K562 (cell line): ENCODE data around the gene GRB2. TPM values are rescaled to one million over a fixed set of nuclear protein-coding genes. Genes with fewer than 3 reads are reported as not detected.

Experiments used
- BRD9 ChIP-seq: fragments of 450-650 bp; IDR thresholded peaks from 2 replicates; pipeline ENCODE4 v1.6.1; 2018; ENCODE audit warnings: low read depth; ENCODE audit not compliant: partially characterized antibody
- CHD1 ChIP-seq: fragments of 200-600 bp; sonication (generic); IDR thresholded peaks from one replicate; pipeline ENCODE4 v1.6.1; 2012; ENCODE audit warnings: mild to moderate bottlenecking, moderate library complexity, low read length, inconsistent platforms
- CHD2 ChIP-seq: IDR thresholded peaks from 2 replicates; pipeline ENCODE4 v1.6.1; 2011; ENCODE audit warnings: low read depth, low read length
- CREB1 ChIP-seq, 2 experiments: sonication (generic) in 1 of 2; formaldehyde crosslinking in 1 of 2; IDR thresholded peaks; 2 replicates each; pipeline versions ENCODE4 v1.6.1 to v1.8.0; 2012 to 2022; ENCODE audit warnings: inconsistent platforms in 1 of 2, mild to moderate bottlenecking in 1 of 2, missing genetic modification reagents in 1 of 2, moderate library complexity in 1 of 2
- L3MBTL2 ChIP-seq: fragments of 450-650 bp; IDR thresholded peaks from 2 replicates; pipeline ENCODE4 v1.6.1; 2016; ENCODE audit warnings: mild to moderate bottlenecking, moderate library complexity
- MYC ChIP-seq, 2 experiments: fragments of 250-450 bp in 1 of 2; sonication (Bioruptor Pico) in 1 of 2; IDR thresholded peaks; 2 replicates each; pipeline versions ENCODE4 v1.5.1 to v1.6.1; 2012 to 2021; ENCODE audit warnings: low read depth in 2 of 2, borderline replicate concordance in 1 of 2, improper control_type of control experiment in 1 of 2, low read length in 1 of 2, mild to moderate bottlenecking in 1 of 2, moderate library complexity in 1 of 2
- NFYB ChIP-seq: IDR thresholded peaks from 2 replicates; pipeline ENCODE4 v1.6.1; 2011; ENCODE audit warnings: mild to moderate bottlenecking, moderate library complexity; ENCODE audit not compliant: insufficient read length; ENCODE audit errors: extremely low read depth
- RBM15 ChIP-seq: fragments of 200-400 bp; formaldehyde crosslinking; IDR thresholded peaks from 2 replicates; pipeline ENCODE4 v1.6.1; 2018; ENCODE audit warnings: mild to moderate bottlenecking, low read length, moderate library complexity; ENCODE audit not compliant: insufficient read depth
- SMARCA5 ChIP-seq: fragments of 450-650 bp; IDR thresholded peaks from 2 replicates; pipeline ENCODE4 v1.6.1; 2016
- SNIP1 ChIP-seq: fragments of 450-650 bp; IDR thresholded peaks from 2 replicates; pipeline ENCODE4 v1.7.1; 2017; ENCODE audit warnings: low read depth, mild to moderate bottlenecking
- TEAD2 ChIP-seq: fragments of 450-650 bp; IDR thresholded peaks from 2 replicates; pipeline ENCODE4 v1.6.1; 2016; ENCODE audit warnings: missing genetic modification characterization, control low read depth, missing compliant biosample characterization
- TFE3 ChIP-seq: fragments of 450-650 bp; formaldehyde crosslinking; IDR thresholded peaks from 2 replicates; pipeline ENCODE4 v1.4.0; 2020; ENCODE audit warnings: mild to moderate bottlenecking, mixed read lengths
- USF2 ChIP-seq: sonication (generic); formaldehyde crosslinking; IDR thresholded peaks from 2 replicates; pipeline ENCODE4 v1.5.0; 2020; ENCODE audit warnings: missing genetic modification reagents
- ZNF12 ChIP-seq: sonication (generic); formaldehyde crosslinking; IDR thresholded peaks from 2 replicates; pipeline ENCODE4 v1.4.0; 2020; ENCODE audit warnings: mild to moderate bottlenecking, missing genetic modification reagents
- ZNF165 ChIP-seq: fragments of 250-450 bp; sonication (Bioruptor Pico); IDR thresholded peaks from 2 replicates; pipeline ENCODE4 v1.4.0; 2020; ENCODE audit warnings: borderline replicate concordance
- ZNF217 ChIP-seq: sonication (generic); formaldehyde crosslinking; IDR thresholded peaks from 2 replicates; pipeline ENCODE4 v1.8.0; 2022; ENCODE audit warnings: mild to moderate bottlenecking, missing genetic modification reagents
- ZNF23 ChIP-seq: fragments of 250-450 bp; sonication (Bioruptor Pico); IDR thresholded peaks from 2 replicates; pipeline ENCODE4 v1.4.0; 2020; ENCODE audit warnings: mild to moderate bottlenecking
- ZNF324 ChIP-seq: fragments of 250-450 bp; sonication (Bioruptor Pico); IDR thresholded peaks from 2 replicates; pipeline ENCODE4 v1.4.0; 2020; ENCODE audit warnings: mild to moderate bottlenecking
- ZNF408 ChIP-seq: fragments of 250-450 bp; sonication (Bioruptor Pico); IDR thresholded peaks from 2 replicates; pipeline ENCODE4 v1.4.0; 2020; ENCODE audit warnings: low read depth, mild to moderate bottlenecking, moderate library complexity
- ZNF518B ChIP-seq: fragments of 250-450 bp; sonication (Bioruptor Pico); IDR thresholded peaks from 2 replicates; pipeline ENCODE4 v1.5.0; 2021; ENCODE audit warnings: mild to moderate bottlenecking, moderate library complexity
- ZNF639 ChIP-seq, 2 experiments: fragments of 200-800 bp in 1 of 2; sonication (Bioruptor generic) in 1 of 2; sonication (generic) in 1 of 2; formaldehyde crosslinking in 1 of 2; IDR thresholded peaks in 1 of 2; conservative IDR thresholded peaks in 1 of 2; 2 replicates each; pipeline versions ENCODE4 v1.5.0 to v1.6.1; 2016 to 2020; ENCODE audit warnings: missing compliant biosample characterization in 1 of 2, missing genetic modification characterization in 1 of 2, missing genetic modification reagents in 1 of 2
- ZNF668 ChIP-seq: fragments of 250-450 bp; sonication (Bioruptor Pico); IDR thresholded peaks from 2 replicates; pipeline ENCODE4 v1.8.0; 2022; ENCODE audit warnings: mild to moderate bottlenecking, inconsistent platforms
- polyA plus RNA-seq, 8 experiments: library from polyadenylated mRNA; depleted of rRNA in 4 of 8; stranded (reverse) in 5 of 8; unstranded in 3 of 8; fragments of >200 nt; fragmentation: Nextera tagmentation in 2 of 8; fragmentation: Illumina TruSeq in 1 of 8; extraction: Ambion mirVana in 2 of 8; extraction: Trizol in 1 of 8; gene quantifications; 2 replicates each; pipeline versions ENCODE4 v1.2.1 to v1.2.3, GENCODE V29; 2011 to 2014; ENCODE audit warnings: inconsistent platforms in 1 of 8, missing spikeins in 1 of 8
- total RNA-seq, 7 experiments: library from RNA; depleted of rRNA in 6 of 7; stranded (reverse); fragments of >200 nt in 6 of 7; fragmentation: Illumina TruSeq in 2 of 7; extraction: Trizol in 2 of 7; gene quantifications; 2 replicates each; pipeline versions ENCODE4 v1.2.1 to v1.2.3, GENCODE V29; 2011 to 2021; ENCODE audit warnings: low replicate concordance in 1 of 7

Gene GRB2
- total and polyA plus RNA-seq, 9 of the 15 experiments (the other 6 are each of a cell fraction or from before 2014, with no cell fraction given): 57.2 to 136 (median 84.8) TPM

GRCh38 chr17:75404223-75404730 is 1.2 kb downstream of the GRB2 start (continued):
- TF ChIP-seq MYC (IDR thresholded peaks at IDR 0.05; ENCODE audit: low read depth, low read length): 0 out of 2 replicates have a peak, but pooled peaks have one; percentile 6
- no peak for TF ChIP-seq MYC (CRISPR knock-in tag; IDR thresholded peaks at IDR 0.05; ENCODE audit: borderline replicate concordance, low read depth)
- TF ChIP-seq ZNF668 (CRISPR knock-in tag): no peak
- no peak for TF ChIP-seq RBM15
- TF ChIP-seq USF2 (CRISPR knock-in tag): no peak
- TF ChIP-seq ZNF639 (CRISPR knock-in tag; conservative IDR thresholded peaks at IDR 0.05 in 1 of 2, IDR thresholded peaks at IDR 0.05 in 1 of 2): no peak
- peak; percentile 75; the same call in 1 of the 2 replicates for TF ChIP-seq SMARCA5
- TF ChIP-seq ZNF324 (CRISPR knock-in tag): no peak
- no peak; the same call in 1 of the 2 replicates for TF ChIP-seq L3MBTL2
- no peak for TF ChIP-seq ZNF165 (CRISPR knock-in tag)
- no peak for TF ChIP-seq CHD1
- TF ChIP-seq ZNF408 (CRISPR knock-in tag): no peak
- no peak for TF ChIP-seq CHD2
- TF ChIP-seq BRD9: peak; percentile 52
- no peak for TF ChIP-seq NFYB
- no peak for TF ChIP-seq TEAD2
- no peak for TF ChIP-seq SNIP1
- TF ChIP-seq TFE3: no peak
- no peak for TF ChIP-seq ZNF23 (CRISPR knock-in tag)
- TF ChIP-seq ZNF518B (CRISPR knock-in tag): no peak
- TF ChIP-seq CREB1 (IDR thresholded peaks at IDR 0.05): no peak
- TF ChIP-seq CREB1 (CRISPR knock-in tag; IDR thresholded peaks at IDR 0.05): 0 out of 2 replicates have a peak, but pooled peaks have one; percentile 26
- no peak for TF ChIP-seq ZNF12
- no peak for TF ChIP-seq ZNF217
